Measurements from ENCODE around the gene EHMT1.
"Not testable (repeated sequence)": the region's sequence is repeated elsewhere in the genome, so short reads cannot be mapped to it uniquely, and the experiment has no call there.

The EHMT1 gene

GRCh38 chr9:137795156-137795666, 176.4 kb downstream of the EHMT1 start:
- no peak for DNase-seq

GRCh38 chr9:137797206-137798120, 178.7 kb downstream of the EHMT1 start:
- DNase-seq: no peak

- DNase-seq: no peak
Measured at GRCh38 chr9:137798142-137798541, 179.3 kb downstream of the EHMT1 start.

GRCh38 chr9:137798901-137799629, 180.3 kb downstream of the EHMT1 start:
- no peak for DNase-seq

- no peak for DNase-seq
Measured at GRCh38 chr9:137799630-137799983, 180.8 kb downstream of the EHMT1 start.

- DNase-seq: no peak
Measured at GRCh38 chr9:137800196-137801022, 181.6 kb downstream of the EHMT1 start.

GRCh38 chr9:137801023-137801319, 182.2 kb downstream of the EHMT1 start:
- no peak for DNase-seq

- no peak for DNase-seq
Measured at GRCh38 chr9:137802021-137802420, 183.2 kb downstream of the EHMT1 start.

- no peak for DNase-seq
Measured at GRCh38 chr9:137802521-137803243, 183.9 kb downstream of the EHMT1 start.

- DNase-seq: no peak
Measured at GRCh38 chr9:137804908-137805630, 186.3 kb downstream of the EHMT1 start.

GRCh38 chr9:137807721-137808703, 189.2 kb downstream of the EHMT1 start:
- DNase-seq: no peak

- DNase-seq: no peak
Measured at GRCh38 chr9:137809040-137809576, 190.3 kb downstream of the EHMT1 start.

GRCh38 chr9:137809726-137810450, 191.1 kb downstream of the EHMT1 start:
- not testable (repeated sequence) for DNase-seq

GRCh38 chr9:137811283-137811870, 192.6 kb downstream of the EHMT1 start:
- DNase-seq: no peak

GRCh38 chr9:137812356-137813023, 193.7 kb downstream of the EHMT1 start:
- no peak for DNase-seq

- DNase-seq: no peak
Measured at GRCh38 chr9:137813167-137813566, 194.4 kb downstream of the EHMT1 start.

GRCh38 chr9:137813651-137814415, 195.0 kb downstream of the EHMT1 start:
- DNase-seq: no peak

- no peak for DNase-seq
Measured at GRCh38 chr9:137814436-137814835, 195.6 kb downstream of the EHMT1 start.

All from NCI-H1694 treated with DMSO at 0.1 percent for 48 hours (cell line).